NCI-H524 treated with DMSO at 0.1 percent for 48 hours (cell line): Measurements from ENCODE around the gene TTC39C.
"Not testable (repeated sequence)": the region's sequence is repeated elsewhere in the genome, so short reads cannot be mapped to it uniquely, and the experiment has no call there.

Experiments
- DNase-seq: peaks from one replicate; lab custom pipeline; 2025; lab: John Stamatoyannopoulos, UW

TTC39C gene

GRCh38 chr18:24018299-24018886, 3.8 kb downstream of the TTC39C start:
- DNase-seq = no peak

- DNase-seq = no peak
Measured at GRCh38 chr18:24019641-24020331, 5.2 kb downstream of the TTC39C start.

GRCh38 chr18:24021505-24021904, 7.0 kb downstream of the TTC39C start:
- DNase-seq = no peak

GRCh38 chr18:24022161-24022560, 7.6 kb downstream of the TTC39C start:
- DNase-seq = no peak

- no peak for DNase-seq
Measured at GRCh38 chr18:24023185-24023814, 8.7 kb downstream of the TTC39C start.

GRCh38 chr18:24024425-24024824, 9.9 kb downstream of the TTC39C start:
- no peak for DNase-seq

- no peak for DNase-seq
Measured at GRCh38 chr18:24026457-24026856, 11.9 kb downstream of the TTC39C start.

GRCh38 chr18:24027156-24027827, 12.7 kb downstream of the TTC39C start:
- DNase-seq = no peak

- DNase-seq = not testable (repeated sequence)
Measured at GRCh38 chr18:24028946-24029345, 14.4 kb downstream of the TTC39C start.

- no peak for DNase-seq
Measured at GRCh38 chr18:24031318-24031717, 16.8 kb downstream of the TTC39C start.

GRCh38 chr18:24031916-24032315, 17.4 kb downstream of the TTC39C start:
- peak; percentile 81 for DNase-seq

GRCh38 chr18:24033641-24034412, 19.3 kb downstream of the TTC39C start:
- no peak for DNase-seq

GRCh38 chr18:24035316-24035715, 20.8 kb downstream of the TTC39C start:
- no peak for DNase-seq

- DNase-seq = no peak
Measured at GRCh38 chr18:24039671-24040070, 25.1 kb downstream of the TTC39C start.

- DNase-seq = no peak
Measured at GRCh38 chr18:24041691-24042090, 27.1 kb downstream of the TTC39C start.

GRCh38 chr18:24043403-24043802, 28.8 kb downstream of the TTC39C start:
- no peak for DNase-seq

GRCh38 chr18:24048261-24048660, 33.7 kb downstream of the TTC39C start:
- no peak for DNase-seq

GRCh38 chr18:24049142-24049541, 34.6 kb downstream of the TTC39C start:
- DNase-seq = no peak

- DNase-seq = no peak
Measured at GRCh38 chr18:24051031-24051947, 36.7 kb downstream of the TTC39C start.

- DNase-seq = no peak
Measured at GRCh38 chr18:24052053-24052452, 37.5 kb downstream of the TTC39C start.

- no peak for DNase-seq
Measured at GRCh38 chr18:24053211-24053610, 38.7 kb downstream of the TTC39C start.
